Suprapubic skin (tissue), 4 donors: ENCODE results near the gene SASH1. TPM values are rescaled to one million over a fixed set of nuclear protein-coding genes. Genes with fewer than 3 reads are reported as not detected.
"Not testable (repeated sequence)": the region's sequence is repeated elsewhere in the genome, so short reads cannot be mapped to it uniquely, and the experiment has no call there.

Experiments used
- DNase-seq, 2 donors: peaks; one replicate each; pipeline ENCODE4 v3.0.0-alpha.2; 2019; ENCODE audit warnings: low spot score in 2 of 2
- H3K27ac ChIP-seq: fragments of 200-600 bp; sonication (generic); one replicate; pipeline ENCODE4 v1.5.1; 2019
- H3K27me3 ChIP-seq: fragments of 200-600 bp; sonication (generic); one replicate; pipeline ENCODE4 v1.5.1; 2019
- H3K36me3 ChIP-seq: fragments of 200-600 bp; sonication (generic); one replicate; pipeline ENCODE4 v1.5.1; 2019
- H3K4me1 ChIP-seq: fragments of 200-600 bp; sonication (generic); one replicate; pipeline ENCODE4 v1.5.1; 2019
- H3K4me3 ChIP-seq: fragments of 200-600 bp; sonication (generic); one replicate; pipeline ENCODE4 v1.5.1; 2019; ENCODE audit warnings: mild to moderate bottlenecking
- H3K9me3 ChIP-seq: fragments of 200-600 bp; sonication (generic); one replicate; pipeline ENCODE4 v1.5.1; 2019
- CTCF ChIP-seq, 2 donors: fragments of 200-600 bp in 1 of 2; fragments of 450-650 bp in 1 of 2; sonication (generic) in 1 of 2; IDR thresholded peaks; one replicate each; pipeline ENCODE4 v1.5.1; 2016 to 2019; ENCODE audit warnings: antibody characterized with exemption in 2 of 2, mild to moderate bottlenecking in 1 of 2, moderate library complexity in 1 of 2
- EP300 ChIP-seq: sonication (generic); formaldehyde crosslinking; IDR thresholded peaks from one replicate; pipeline ENCODE4 v1.6.1; 2017; ENCODE audit warnings: antibody characterized with exemption
- POLR2A ChIP-seq, 2 donors: fragments of 450-650 bp; IDR thresholded peaks; one replicate each; pipeline ENCODE4 v1.6.1; 2017; ENCODE audit warnings: antibody characterized with exemption in 2 of 2, mild to moderate bottlenecking in 2 of 2, moderate library complexity in 2 of 2
- POLR2AphosphoS5 ChIP-seq, 3 donors: sonication (generic); formaldehyde crosslinking; IDR thresholded peaks; one replicate each; pipeline ENCODE4 v1.6.1; 2017; ENCODE audit warnings: antibody characterized with exemption in 3 of 3
- WGBS: methylation state at CpG from one replicate; pipeline ENCODE4 v1.1.5; 2018; 5-methylcytosine and 5-hydroxymethylcytosine counted together
- total RNA-seq, 4 donors: library from RNA; depleted of rRNA; stranded (reverse); fragments of >200 nt; gene quantifications; one replicate each; pipeline ENCODE4 v1.1.0, GENCODE V29; 2016

Gene SASH1
- total RNA-seq, 4 donors from 2014 or later = 59.1 to 139 (median 77.1) TPM

- DNase-seq = peak in 1 of 2 donors; percentile 83
- Histone ChIP-seq H3K9me3 (no peaks in the 10 kb centered on the region), H3K4me1 (peaks cover 6% of the 10 kb centered on the region), H3K27ac (no peak overlapping the region), H3K36me3 (no peaks in the 10 kb centered on the region), H3K4me3 (no peak overlapping the region), H3K27me3 (no peaks in the 10 kb centered on the region)
- 7% methylated on average over 7 of the region's 7 CpGs for WGBS
- TF ChIP-seq EP300 (no peak), CTCF (IDR thresholded peaks at IDR 0.05) (peak; percentile 53 to 80), POLR2A (IDR thresholded peaks at IDR 0.05) (no peak), POLR2AphosphoS5 (IDR thresholded peaks at IDR 0.05) (no peak)
Measured at GRCh38 chr6:148577687-148578488, 235.2 kb downstream of the SASH1 start.

- H3K36me3 ChIP-seq = no peaks in the 10 kb centered on the region
- no peak for DNase-seq
- H3K4me1 ChIP-seq = peaks cover 6% of the 10 kb centered on the region
- no peak for TF ChIP-seq CTCF (IDR thresholded peaks at IDR 0.05)
- no peak for TF ChIP-seq EP300
- no peak for TF ChIP-seq POLR2AphosphoS5 (IDR thresholded peaks at IDR 0.05)
- no peak for TF ChIP-seq POLR2A (IDR thresholded peaks at IDR 0.05)
- no peaks in the 10 kb centered on the region for H3K27me3 ChIP-seq
- H3K4me3 ChIP-seq = no peak overlapping the region
- 71% methylated on average over 5 of the region's 5 CpGs for WGBS
- no peak overlapping the region for H3K27ac ChIP-seq
- H3K9me3 ChIP-seq = no peaks in the 10 kb centered on the region
Measured at GRCh38 chr6:148578489-148578814, 235.8 kb downstream of the SASH1 start.

GRCh38 chr6:148578837-148579565 lies 236.4 kb downstream of the SASH1 start:
- no peak for TF ChIP-seq EP300
- no peak for TF ChIP-seq CTCF (IDR thresholded peaks at IDR 0.05)
- no peak for TF ChIP-seq POLR2AphosphoS5 (IDR thresholded peaks at IDR 0.05)
- no peak for TF ChIP-seq POLR2A (IDR thresholded peaks at IDR 0.05)
- Histone ChIP-seq H3K36me3 (no peaks in the 10 kb centered on the region), H3K27ac (no peak overlapping the region), H3K4me1 (peaks cover 6% of the 10 kb centered on the region), H3K9me3 (no peaks in the 10 kb centered on the region), H3K27me3 (no peaks in the 10 kb centered on the region), H3K4me3 (no peak overlapping the region)
- WGBS = 62% methylated on average over 4 of the region's 4 CpGs
- DNase-seq = no peak

GRCh38 chr6:148580442-148580841 lies 237.8 kb downstream of the SASH1 start:
- peaks cover 6% of the 10 kb centered on the region for H3K4me1 ChIP-seq
- no peaks in the 10 kb centered on the region for H3K36me3 ChIP-seq
- WGBS = 55% methylated on average over 5 of the region's 5 CpGs
- no peaks in the 10 kb centered on the region for H3K9me3 ChIP-seq
- DNase-seq = no peak
- H3K4me3 ChIP-seq = no peak overlapping the region
- no peaks in the 10 kb centered on the region for H3K27me3 ChIP-seq
- H3K27ac ChIP-seq = no peak overlapping the region
- TF ChIP-seq EP300 (no peak), POLR2A (IDR thresholded peaks at IDR 0.05) (no peak), POLR2AphosphoS5 (IDR thresholded peaks at IDR 0.05) (no peak), CTCF (IDR thresholded peaks at IDR 0.05) (no peak)

- no peak overlapping the region for H3K27ac ChIP-seq
- WGBS = 89% methylated on average over 5 of the region's 5 CpGs
- DNase-seq = no peak
Measured at GRCh38 chr6:148583631-148584030, 241.0 kb downstream of the SASH1 start.

GRCh38 chr6:148585641-148586040 lies 243.0 kb downstream of the SASH1 start:
- not testable (repeated sequence) for H3K27ac ChIP-seq, H3K4me3 ChIP-seq, H3K4me1 ChIP-seq, H3K36me3 ChIP-seq, H3K27me3 ChIP-seq, H3K9me3 ChIP-seq, DNase-seq
- WGBS = 100% methylated on average over 1 of the region's 1 CpG

More at GRCh38 chr6:148583631-148584030, 241.0 kb downstream of the SASH1 start:
- TF ChIP-seq EP300 (no peak), POLR2AphosphoS5 (IDR thresholded peaks at IDR 0.05) (no peak), POLR2A (IDR thresholded peaks at IDR 0.05) (no peak), CTCF (IDR thresholded peaks at IDR 0.05) (no peak)
- H3K9me3 ChIP-seq = no peaks in the 10 kb centered on the region
- no peak overlapping the region for H3K4me3 ChIP-seq
- no peaks in the 10 kb centered on the region for H3K36me3 ChIP-seq
- peaks cover 3% of the 10 kb centered on the region for H3K4me1 ChIP-seq
- H3K27me3 ChIP-seq = no peaks in the 10 kb centered on the region
